ENCODE measurements around the gene C1QTNF12. TPM values are rescaled to one million over a fixed set of nuclear protein-coding genes. Genes with fewer than 3 reads are reported as not detected.

C1QTNF12 gene
- total RNA-seq, 2 experiments from 2014 or later: 3.4 to 4.8 TPM

Small RNA genes lying within 50 kb of the gene (microRNA-seq; reads per million reads assigned to microRNA genes)
- gene MIR6726 (ENCODE audit: borderline microRNAs expressed, borderline replicate concordance): 2.0 reads per million, percentile 5 among the genes with 10 or more reads in this experiment

Other genes starting within 250 kb of the C1QTNF12 start
- gene HES4, start 246.6 kb downstream of the C1QTNF12 start, total RNA-seq: 10 to 100 TPM; 29.0 to 30.9 TPM
- 10 to 100 TPM; 38.0 to 38.9 TPM for gene ISG15, start 233.2 kb downstream of the C1QTNF12 start, total RNA-seq
- 1 to 10 TPM; 1.5 to 2.0 TPM for gene AGRN, start 226.6 kb downstream of the C1QTNF12 start, total RNA-seq
- not detected for gene RNF223, start 172.4 kb downstream of the C1QTNF12 start, total RNA-seq
- gene C1orf159, start 130.6 kb downstream of the C1QTNF12 start, total RNA-seq: 10 to 100 TPM; 11.1 to 11.3 TPM
- under 1 TPM; 0.11 to 0.59 TPM for gene TTLL10, start 72.8 kb downstream of the C1QTNF12 start, total RNA-seq
- 10 to 100 TPM; 14.8 to 17.8 TPM for gene TNFRSF18, start 40.1 kb downstream of the C1QTNF12 start, total RNA-seq
- gene TNFRSF4, start 32.6 kb downstream of the C1QTNF12 start, total RNA-seq: 10 to 100 TPM; 27.6 to 28.6 TPM
- 10 to 100 TPM; 66.3 to 71.0 TPM for gene SDF4, start 14.7 kb downstream of the C1QTNF12 start, total RNA-seq
- gene B3GALT6, start 14.5 kb downstream of the C1QTNF12 start, total RNA-seq: 1 to 10 TPM; 4.9 to 5.1 TPM
- 10 to 100 TPM; 41.4 to 41.5 TPM for gene UBE2J2, start 27.1 kb upstream of the C1QTNF12 start, total RNA-seq
- 10 to 100 TPM; 12.0 to 13.3 TPM for gene SCNN1D, start 33.7 kb upstream of the C1QTNF12 start, total RNA-seq
- 10 to 100 TPM; 45.3 to 46.4 TPM for gene ACAP3, start 61.2 kb upstream of the C1QTNF12 start, total RNA-seq
- 10 to 100 TPM; 18.1 to 19.2 TPM for gene PUSL1, start 61.9 kb upstream of the C1QTNF12 start, total RNA-seq
- gene INTS11, start 77.9 kb upstream of the C1QTNF12 start, total RNA-seq: 100 to 1,000 TPM; 130 to 137 TPM
- 10 to 100 TPM; 11.6 to 12.9 TPM for gene CPTP, start 78.1 kb upstream of the C1QTNF12 start, total RNA-seq
- 1 to 10 TPM; 3.3 to 3.4 TPM for gene TAS1R3, start 84.6 kb upstream of the C1QTNF12 start, total RNA-seq
- gene DVL1, start 102.7 kb upstream of the C1QTNF12 start, total RNA-seq: 10 to 100 TPM; 44.9 to 45.5 TPM
- 1 to 10 TPM; 1.6 to 2.9 TPM for gene MXRA8, start 111.8 kb upstream of the C1QTNF12 start, total RNA-seq
- 10 to 100 TPM; 59.2 to 64.6 TPM for gene AURKAIP1, start 128.5 kb upstream of the C1QTNF12 start, total RNA-seq
- gene CCNL2, start 152.6 kb upstream of the C1QTNF12 start, total RNA-seq: 100 to 1,000 TPM; 274 to 281 TPM
- 100 to 1,000 TPM in 1 of 2 experiments, 10 to 100 TPM in 1; 99.9 to 103 TPM for gene MRPL20, start 160.6 kb upstream of the C1QTNF12 start, total RNA-seq
- gene ANKRD65, start 174.6 kb upstream of the C1QTNF12 start, total RNA-seq: not detected
- not detected for gene VWA1, start 189.0 kb upstream of the C1QTNF12 start, total RNA-seq
- under 1 TPM; 0.28 to 0.74 TPM for gene ATAD3C, start 203.0 kb upstream of the C1QTNF12 start, total RNA-seq
- 10 to 100 TPM; 44.3 to 49.1 TPM for gene ATAD3B, start 225.0 kb upstream of the C1QTNF12 start, total RNA-seq

All from CD4-positive, alpha-beta T cell (primary cell).